ENCODE measurements around the gene DUSP22.

DNA sequence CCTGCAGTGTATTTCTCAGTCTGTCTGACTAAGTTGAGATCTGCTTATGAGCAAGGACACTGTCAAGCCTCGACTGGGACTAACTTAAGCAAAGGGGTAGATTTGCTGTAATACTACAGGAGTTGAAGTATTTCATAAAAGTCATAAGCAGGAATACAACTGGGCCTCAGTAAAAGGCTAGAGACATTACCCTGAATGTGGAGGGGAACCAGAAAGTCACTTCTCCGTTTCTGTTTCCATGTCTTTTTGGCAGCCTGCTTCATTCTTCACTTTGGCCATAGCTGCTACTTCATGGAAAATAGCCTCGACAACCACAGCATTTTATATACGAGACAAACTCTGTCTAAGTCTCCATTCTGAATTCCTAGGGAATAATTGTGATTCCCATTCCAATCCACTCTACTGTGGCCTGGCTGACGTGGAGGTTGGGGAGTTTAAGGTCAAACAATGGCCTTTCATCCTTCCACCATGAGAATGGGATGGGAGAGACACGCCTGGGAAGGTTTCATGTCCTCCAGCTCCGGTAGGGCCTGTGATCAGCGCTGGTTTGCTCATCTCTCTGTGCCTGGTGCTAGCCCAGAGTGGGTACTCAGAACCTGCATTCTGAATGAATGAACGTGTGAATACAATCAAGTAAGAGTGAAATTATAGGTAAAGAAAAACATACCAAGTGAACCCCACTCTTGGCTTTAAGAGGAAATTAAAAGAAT, 37.1 kb upstream of the DUSP22 start:
- TF ChIP-seq, protein P1, sequence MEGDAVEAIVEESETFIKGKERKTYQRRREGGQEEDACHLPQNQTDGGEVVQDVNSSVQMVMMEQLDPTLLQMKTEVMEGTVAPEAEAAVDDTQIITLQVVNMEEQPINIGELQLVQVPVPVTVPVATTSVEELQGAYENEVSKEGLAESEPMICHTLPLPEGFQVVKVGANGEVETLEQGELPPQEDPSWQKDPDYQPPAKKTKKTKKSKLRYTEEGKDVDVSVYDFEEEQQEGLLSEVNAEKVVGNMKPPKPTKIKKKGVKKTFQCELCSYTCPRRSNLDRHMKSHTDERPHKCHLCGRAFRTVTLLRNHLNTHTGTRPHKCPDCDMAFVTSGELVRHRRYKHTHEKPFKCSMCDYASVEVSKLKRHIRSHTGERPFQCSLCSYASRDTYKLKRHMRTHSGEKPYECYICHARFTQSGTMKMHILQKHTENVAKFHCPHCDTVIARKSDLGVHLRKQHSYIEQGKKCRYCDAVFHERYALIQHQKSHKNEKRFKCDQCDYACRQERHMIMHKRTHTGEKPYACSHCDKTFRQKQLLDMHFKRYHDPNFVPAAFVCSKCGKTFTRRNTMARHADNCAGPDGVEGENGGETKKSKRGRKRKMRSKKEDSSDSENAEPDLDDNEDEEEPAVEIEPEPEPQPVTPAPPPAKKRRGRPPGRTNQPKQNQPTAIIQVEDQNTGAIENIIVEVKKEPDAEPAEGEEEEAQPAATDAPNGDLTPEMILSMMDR (conservative IDR thresholded peaks at IDR 0.05; ENCODE audit: low read depth in 2 of 2): no peak
- no peak for TF ChIP-seq EZH2 (IDR thresholded peaks at IDR 0.05; ENCODE audit: low read depth, unreplicated experiment)
